ENCODE measurements around the gene BRME1. TPM values are rescaled to one million over a fixed set of nuclear protein-coding genes. Genes with fewer than 3 reads are reported as not detected.
"Not testable (repeated sequence)": the region's sequence is repeated elsewhere in the genome, so short reads cannot be mapped to it uniquely, and the experiment has no call there.

The BRME1 gene
- total RNA-seq, 4 donors from 2014 or later, result 0.34 to 1.7 (median 1.0) TPM

DNA sequence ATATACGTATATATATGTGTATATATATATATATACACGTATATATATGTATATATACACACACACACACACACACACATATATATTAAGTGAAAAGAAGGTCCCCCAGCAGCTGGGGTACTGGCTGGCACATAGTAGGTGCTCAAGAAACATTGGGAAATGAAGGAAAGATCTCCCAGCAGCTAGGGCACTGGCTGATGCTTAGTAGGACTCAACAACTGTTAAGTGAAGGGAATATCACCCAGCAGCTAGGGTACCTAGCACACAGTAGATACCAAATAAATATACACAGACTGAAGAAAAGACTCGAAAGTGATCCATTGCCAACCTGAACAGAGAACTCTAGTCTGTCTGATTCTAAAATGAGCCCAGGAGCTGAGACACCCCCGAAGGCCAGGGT is 20.1 kb upstream of the BRME1 start:
- intact Hi-C loops (cut with DNase I), result no loop called here
- Histone ChIP-seq H3K4me3 (replicated peaks in 1 of 3) (no peak overlapping the region), H3K27ac (no peak overlapping the region), H3K27me3 (no peaks in the 10 kb centered on the region), H3K9me3 (no peaks in the 10 kb centered on the region), H3K36me3 (peaks cover 21 to 40% of the 10 kb centered on the region in 2 donors), H3K4me1 (no peaks in the 10 kb centered on the region)
- DNase-seq, result no peak
- 70 to 90% methylated on average over 4 of the region's 4 CpGs for WGBS, 2 donors
- TF ChIP-seq POLR2A (IDR thresholded peaks at IDR 0.05), result no peak
- TF ChIP-seq, protein P1, sequence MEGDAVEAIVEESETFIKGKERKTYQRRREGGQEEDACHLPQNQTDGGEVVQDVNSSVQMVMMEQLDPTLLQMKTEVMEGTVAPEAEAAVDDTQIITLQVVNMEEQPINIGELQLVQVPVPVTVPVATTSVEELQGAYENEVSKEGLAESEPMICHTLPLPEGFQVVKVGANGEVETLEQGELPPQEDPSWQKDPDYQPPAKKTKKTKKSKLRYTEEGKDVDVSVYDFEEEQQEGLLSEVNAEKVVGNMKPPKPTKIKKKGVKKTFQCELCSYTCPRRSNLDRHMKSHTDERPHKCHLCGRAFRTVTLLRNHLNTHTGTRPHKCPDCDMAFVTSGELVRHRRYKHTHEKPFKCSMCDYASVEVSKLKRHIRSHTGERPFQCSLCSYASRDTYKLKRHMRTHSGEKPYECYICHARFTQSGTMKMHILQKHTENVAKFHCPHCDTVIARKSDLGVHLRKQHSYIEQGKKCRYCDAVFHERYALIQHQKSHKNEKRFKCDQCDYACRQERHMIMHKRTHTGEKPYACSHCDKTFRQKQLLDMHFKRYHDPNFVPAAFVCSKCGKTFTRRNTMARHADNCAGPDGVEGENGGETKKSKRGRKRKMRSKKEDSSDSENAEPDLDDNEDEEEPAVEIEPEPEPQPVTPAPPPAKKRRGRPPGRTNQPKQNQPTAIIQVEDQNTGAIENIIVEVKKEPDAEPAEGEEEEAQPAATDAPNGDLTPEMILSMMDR (IDR thresholded peaks at IDR 0.05), result no peak

DNA sequence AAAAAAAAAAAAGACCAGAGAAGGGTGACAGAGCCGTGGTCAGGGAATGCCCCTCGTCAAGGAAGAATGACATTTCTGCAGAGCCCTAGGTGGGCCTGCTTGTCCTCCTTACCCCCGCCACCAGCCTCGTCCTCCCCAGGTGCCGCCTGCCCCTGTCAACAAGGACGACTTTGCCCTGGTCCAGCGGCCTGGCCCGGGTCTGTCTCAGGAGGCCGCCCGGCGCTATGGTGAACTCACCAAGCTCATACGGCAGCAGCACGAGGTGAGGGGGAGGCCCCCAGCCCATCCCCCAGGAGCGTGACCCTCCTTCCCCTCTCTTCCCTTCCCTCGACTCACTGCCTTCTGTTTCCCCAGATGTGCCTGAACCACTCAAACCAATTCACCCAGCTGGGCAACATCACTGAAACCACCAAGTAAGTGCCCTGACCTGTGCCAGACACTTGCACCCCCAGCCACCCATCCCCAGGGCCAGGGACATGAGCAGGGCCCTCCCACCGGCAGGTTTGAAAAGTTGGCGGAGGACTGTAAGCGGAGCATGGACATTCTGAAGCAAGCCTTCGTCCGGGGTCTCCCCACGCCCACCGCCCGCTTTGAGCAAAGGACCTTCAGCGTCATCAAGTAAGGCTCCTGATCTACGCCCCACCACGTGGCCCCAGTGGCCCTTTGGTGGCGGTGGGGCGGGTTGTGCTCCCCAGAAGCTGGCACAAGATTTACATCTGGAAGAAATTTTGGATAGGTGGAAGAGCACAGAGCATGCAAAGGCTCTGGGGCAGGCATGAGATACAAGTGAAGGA is 17.5 kb upstream of the BRME1 start:
- Histone ChIP-seq H3K36me3 (peaks cover 34 to 57% of the 10 kb centered on the region in 2 donors), H3K27ac (no peak overlapping the region), H3K4me3 (replicated peaks in 1 of 3) (no peak overlapping the region), H3K4me1 (no peaks in the 10 kb centered on the region), H3K9me3 (no peaks in the 10 kb centered on the region), H3K27me3 (no peaks in the 10 kb centered on the region)
- intact Hi-C loops (cut with DNase I), result no loop called here
- TF ChIP-seq POLR2A (IDR thresholded peaks at IDR 0.05), result no peak
- TF ChIP-seq, protein P1 (IDR thresholded peaks at IDR 0.05), result no peak
- WGBS, 2 donors, result 94 to 96% methylated on average over 20 to 26 of the region's 28 CpGs
- no peak for DNase-seq

DNA sequence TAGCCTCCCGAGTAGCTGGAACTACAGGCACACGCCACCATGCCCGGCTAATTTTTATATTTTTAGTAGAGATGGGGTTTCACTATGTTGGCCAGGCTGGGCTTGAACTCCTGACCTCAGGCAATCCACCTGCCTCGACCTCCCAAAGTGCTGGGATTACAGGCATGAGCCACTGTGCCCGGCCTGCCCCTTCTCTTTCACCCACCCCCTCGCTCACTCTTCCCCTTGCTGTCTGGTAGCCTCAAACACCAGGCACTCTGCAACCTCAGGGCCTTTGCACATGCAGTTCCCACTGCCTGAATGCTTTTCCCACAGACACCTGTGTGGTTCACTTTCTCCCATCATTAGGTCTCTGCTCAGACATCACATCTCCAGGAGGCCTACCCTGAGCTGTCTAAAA is 16.2 kb upstream of the BRME1 start:
- H3K27ac ChIP-seq; DNase-seq; H3K4me1 ChIP-seq; intact Hi-C loops (cut with DNase I); H3K27me3 ChIP-seq; H3K4me3 ChIP-seq (replicated peaks in 1 of 3); H3K9me3 ChIP-seq: not testable (repeated sequence)
- 96 to 99% methylated on average over 6 of the region's 6 CpGs for WGBS, 2 donors
- peaks cover 36 to 60% of the 10 kb centered on the region in 2 donors for H3K36me3 ChIP-seq

DNA sequence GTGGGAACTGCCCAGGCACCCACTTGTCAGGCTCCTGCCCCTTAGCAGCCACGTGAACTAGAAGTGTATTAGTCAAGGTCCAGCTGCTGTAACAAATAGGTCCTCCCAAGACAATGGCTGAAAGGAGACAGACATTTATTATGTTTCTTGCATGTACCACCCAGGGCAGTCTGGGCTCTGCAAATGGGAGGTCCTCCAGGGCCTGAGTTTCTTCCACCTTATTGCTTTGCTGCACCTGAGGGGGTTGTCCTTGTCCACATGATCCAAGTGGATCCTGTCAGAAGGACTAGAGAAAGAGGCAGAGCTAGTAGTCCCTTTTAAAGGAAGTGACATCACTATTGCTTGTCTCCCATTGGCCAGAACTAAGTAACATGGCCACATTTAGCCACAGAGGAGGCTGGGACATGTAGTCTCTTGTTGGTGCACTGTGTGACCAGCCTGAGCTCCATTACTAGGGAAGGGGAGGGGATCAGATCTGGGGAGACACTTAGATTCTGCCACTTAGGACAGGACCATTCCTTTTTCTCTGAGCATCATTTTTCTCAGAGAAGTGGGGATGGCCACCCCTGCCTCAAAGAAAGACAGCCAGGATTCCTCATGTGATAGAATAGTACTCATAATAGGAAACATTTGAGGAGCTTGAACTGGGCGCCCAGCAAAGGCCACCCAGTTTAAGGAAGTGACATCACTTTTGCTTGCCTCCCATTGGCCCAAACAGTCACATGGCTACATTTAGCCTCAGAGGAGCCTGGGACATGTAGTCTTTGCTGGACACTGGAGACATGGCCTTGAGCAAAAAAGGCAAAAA is 15.2 kb upstream of the BRME1 start:
- 78 to 100% methylated on average over 1 to 2 of the region's 2 CpGs for WGBS, 2 donors
- Histone ChIP-seq H3K4me1 (no peaks in the 10 kb centered on the region), H3K27me3 (no peaks in the 10 kb centered on the region), H3K9me3 (no peaks in the 10 kb centered on the region), H3K36me3 (peaks cover 37 to 55% of the 10 kb centered on the region in 2 donors), H3K27ac (no peak overlapping the region), H3K4me3 (replicated peaks in 1 of 3) (no peak overlapping the region)
- no peak for DNase-seq
- intact Hi-C loops (cut with DNase I), result no loop called here
- no peak for TF ChIP-seq POLR2A (IDR thresholded peaks at IDR 0.05)
- TF ChIP-seq, protein P1 (IDR thresholded peaks at IDR 0.05), result no peak

DNA sequence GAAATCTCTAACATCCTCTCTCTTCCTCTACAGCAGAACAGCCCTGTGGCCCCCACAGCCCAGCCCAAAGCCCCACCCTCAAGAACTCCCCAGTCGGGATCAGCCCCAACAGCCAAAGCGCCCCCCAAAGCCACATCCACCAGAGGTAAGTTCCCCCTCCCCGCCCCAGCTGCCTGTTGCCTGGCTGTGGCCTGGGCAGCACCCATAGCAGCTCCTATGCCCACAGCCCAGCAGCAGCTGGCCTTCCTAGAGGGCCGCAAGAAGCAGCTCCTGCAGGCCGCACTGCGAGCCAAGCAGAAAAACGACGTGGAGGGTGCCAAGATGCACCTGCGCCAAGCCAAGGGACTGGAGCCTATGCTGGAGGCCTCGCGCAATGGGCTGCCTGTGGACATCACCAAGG is 14.6 kb upstream of the BRME1 start:
- Histone ChIP-seq H3K27ac (no peak overlapping the region), H3K27me3 (no peaks in the 10 kb centered on the region), H3K9me3 (no peaks in the 10 kb centered on the region), H3K4me3 (replicated peaks in 1 of 3) (no peak overlapping the region), H3K36me3 (peaks cover 44 to 54% of the 10 kb centered on the region in 2 donors), H3K4me1 (no peaks in the 10 kb centered on the region)
- no peak for DNase-seq
- intact Hi-C loops (cut with DNase I), result no loop called here
- 98 to 100% methylated on average over 3 to 11 of the region's 11 CpGs for WGBS, 2 donors
- TF ChIP-seq POLR2A (IDR thresholded peaks at IDR 0.05), result no peak
- TF ChIP-seq, protein P1 (IDR thresholded peaks at IDR 0.05), result no peak
